Sigmoid colon (tissue), 7 donors: Measurements from ENCODE around the gene GTF2H1. TPM values are rescaled to one million over a fixed set of nuclear protein-coding genes. Genes with fewer than 3 reads are reported as not detected.

Experiments
- DNase-seq: peaks from one replicate; pipeline ENCODE4 v3.0.0-alpha.2; 2019
- H3K27ac ChIP-seq, 4 donors: fragments of 200-600 bp; sonication (generic); one replicate each; pipeline ENCODE4 v1.5.1; 2016 to 2019; ENCODE audit warnings: mild to moderate bottlenecking in 1 of 4
- H3K27me3 ChIP-seq, 3 donors: fragments of 200-600 bp; sonication (generic); one replicate each; pipeline ENCODE4 v1.5.1; 2019; ENCODE audit warnings: mild to moderate bottlenecking in 1 of 3
- H3K36me3 ChIP-seq, 4 donors: fragments of 200-600 bp; sonication (generic); one replicate each; pipeline ENCODE4 v1.5.1; 2016 to 2019
- H3K4me1 ChIP-seq, 4 donors: fragments of 200-600 bp; sonication (generic); one replicate each; pipeline ENCODE4 v1.5.1; 2017 to 2019
- H3K4me3 ChIP-seq, 4 donors: fragments of 200-600 bp; sonication (generic); one replicate each; pipeline ENCODE4 v1.5.1; 2017 to 2019; ENCODE audit warnings: mild to moderate bottlenecking in 2 of 4, moderate library complexity in 1 of 4
- H3K9me3 ChIP-seq, 4 donors: fragments of 200-600 bp in 3 of 4; sonication (generic) in 3 of 4; one replicate each; pipeline versions ENCODE4 v1.5.1 to v1.6.1; 2013 to 2019
- CTCF ChIP-seq, 4 experiments: fragments of 450-650 bp in 3 of 4; fragments of 200-600 bp in 1 of 4; IDR thresholded peaks; one replicate each; pipeline ENCODE4 v1.5.1; 2016 to 2019; ENCODE audit warnings: antibody characterized with exemption in 4 of 4, mild to moderate bottlenecking in 3 of 4, moderate library complexity in 2 of 4
- EP300 ChIP-seq, 4 donors: sonication (generic); formaldehyde crosslinking; IDR thresholded peaks; one replicate each; pipeline ENCODE4 v1.6.1; 2017; ENCODE audit warnings: antibody characterized with exemption in 4 of 4
- POLR2A ChIP-seq, 2 donors: fragments of 450-650 bp; IDR thresholded peaks; one replicate each; pipeline ENCODE4 v1.6.1; 2016; ENCODE audit warnings: antibody characterized with exemption in 2 of 2, mild to moderate bottlenecking in 2 of 2, moderate library complexity in 2 of 2
- POLR2AphosphoS5 ChIP-seq, 4 donors: sonication (generic); formaldehyde crosslinking; IDR thresholded peaks; one replicate each; pipeline ENCODE4 v1.6.1; 2017; ENCODE audit warnings: antibody characterized with exemption in 4 of 4
- WGBS, 2 donors: extraction: QIAGEN DNeasy Blood & Tissue Kit; methylation state at CpG; one replicate each; pipeline ENCODE4 v1.1.7; 2013; 5-methylcytosine and 5-hydroxymethylcytosine counted together
- intact Hi-C: fragments of 100-400 bp; cut with DNase I; formaldehyde crosslinking; loops from one replicate; pipeline ENCODE4 v1.15.1; 2023
- polyA plus RNA-seq, 3 donors: library from polyadenylated mRNA; stranded (reverse); fragments of 200-250 nt; gene quantifications; one replicate each; pipeline ENCODE4 v1.2.3, GENCODE V29; 2013
- total RNA-seq, 4 donors: library from RNA; depleted of rRNA; stranded (reverse); fragments of >200 nt; gene quantifications; one replicate each; pipeline ENCODE4 v1.1.0, GENCODE V29; 2016
- donor health status: healthy with polysubstance abuse.
- donor health status: Bipolar disorder and iron deficiency.
- donor health status: healthy.

Gene GTF2H1
- total and polyA plus RNA-seq, 7 donors: 22.9 to 61.0 (median 50.2) TPM

GRCh38 chr11:18368221-18368620 is 45.9 kb downstream of the GTF2H1 start:
- Histone ChIP-seq H3K36me3 (peaks cover 0 to 40% (median 20%) of the 10 kb centered on the region in 4 donors), H3K27ac (no peak overlapping the region), H3K4me1 (no peaks in the 10 kb centered on the region), H3K27me3 (no peaks in the 10 kb centered on the region), H3K9me3 (no peaks in the 10 kb centered on the region), H3K4me3 (no peak overlapping the region)
- no peak for DNase-seq
- WGBS, 2 donors: 62 to 67% methylated on average over 2 of the region's 2 CpGs
- intact Hi-C loops: no loop called here
- TF ChIP-seq POLR2AphosphoS5 (IDR thresholded peaks at IDR 0.05): no peak
- no peak for TF ChIP-seq CTCF (IDR thresholded peaks at IDR 0.05)

GRCh38 chr11:18369398-18369797 is 47.0 kb downstream of the GTF2H1 start:
- intact Hi-C loops: no loop called here
- Histone ChIP-seq H3K36me3 (peaks cover 0 to 28% (median 16%) of the 10 kb centered on the region in 4 donors), H3K9me3 (no peaks in the 10 kb centered on the region), H3K4me1 (no peaks in the 10 kb centered on the region), H3K27me3 (no peaks in the 10 kb centered on the region), H3K27ac (no peak overlapping the region), H3K4me3 (no peak overlapping the region)
- TF ChIP-seq POLR2AphosphoS5 (IDR thresholded peaks at IDR 0.05): no peak
- no peak for TF ChIP-seq POLR2A (IDR thresholded peaks at IDR 0.05)
- TF ChIP-seq EP300 (IDR thresholded peaks at IDR 0.05): no peak
- no peak for TF ChIP-seq CTCF (IDR thresholded peaks at IDR 0.05)
- 75 to 81% methylated on average over 2 of the region's 2 CpGs for WGBS, 2 donors
- no peak for DNase-seq

GRCh38 chr11:18371279-18371678 is 48.9 kb downstream of the GTF2H1 start:
- Histone ChIP-seq H3K27ac (no peak overlapping the region), H3K9me3 (no peaks in the 10 kb centered on the region), H3K27me3 (no peaks in the 10 kb centered on the region), H3K4me1 (no peaks in the 10 kb centered on the region), H3K36me3 (peaks cover 0 to 12% (median 4%) of the 10 kb centered on the region in 4 donors), H3K4me3 (no peak overlapping the region)
- WGBS, 2 donors: 81 to 91% methylated on average over 2 of the region's 2 CpGs
- DNase-seq: no peak
- TF ChIP-seq EP300 (IDR thresholded peaks at IDR 0.05): no peak
- no peak for TF ChIP-seq CTCF (IDR thresholded peaks at IDR 0.05)
- no peak for TF ChIP-seq POLR2AphosphoS5 (IDR thresholded peaks at IDR 0.05)
- TF ChIP-seq POLR2A (IDR thresholded peaks at IDR 0.05): no peak
- intact Hi-C loops: no loop called here

GRCh38 chr11:18372201-18372600 is 49.8 kb downstream of the GTF2H1 start:
- Histone ChIP-seq H3K9me3 (no peaks in the 10 kb centered on the region), H3K27ac (no peak overlapping the region), H3K4me3 (no peak overlapping the region), H3K4me1 (no peaks in the 10 kb centered on the region), H3K36me3 (peaks cover 0 to 3% (median under 1%) of the 10 kb centered on the region in 4 donors), H3K27me3 (no peaks in the 10 kb centered on the region)
- intact Hi-C loops: no loop called here
- WGBS, 2 donors: 95 to 97% methylated on average over 2 of the region's 2 CpGs
- DNase-seq: no peak
- TF ChIP-seq POLR2AphosphoS5 (IDR thresholded peaks at IDR 0.05): no peak

GRCh38 chr11:18374956-18375355 is 52.6 kb downstream of the GTF2H1 start:
- Histone ChIP-seq H3K27me3 (no peaks in the 10 kb centered on the region), H3K4me1 (no peaks in the 10 kb centered on the region), H3K4me3 (no peak overlapping the region), H3K27ac (no peak overlapping the region), H3K36me3 (no peaks in the 10 kb centered on the region), H3K9me3 (no peaks in the 10 kb centered on the region)
- 92 to 94% methylated on average over 2 of the region's 2 CpGs for WGBS, 2 donors
- TF ChIP-seq CTCF (IDR thresholded peaks at IDR 0.05) (no peak), POLR2AphosphoS5 (IDR thresholded peaks at IDR 0.05) (no peak), EP300 (IDR thresholded peaks at IDR 0.05) (no peak), POLR2A (IDR thresholded peaks at IDR 0.05) (no peak)
- intact Hi-C loops: no loop called here
- DNase-seq: no peak
